ENCODE data around the gene IFT88.

The IFT88 gene

GRCh38 chr13:20566898-20567874, at the start of gene IFT88:
Gene IFT88, plus strand, starts transcription at chr13:20567157. Its CDS starts 7,229 bp downstream, at chr13:20574386.
- DNase-seq: peak; percentile 81 to 82

DNA sequence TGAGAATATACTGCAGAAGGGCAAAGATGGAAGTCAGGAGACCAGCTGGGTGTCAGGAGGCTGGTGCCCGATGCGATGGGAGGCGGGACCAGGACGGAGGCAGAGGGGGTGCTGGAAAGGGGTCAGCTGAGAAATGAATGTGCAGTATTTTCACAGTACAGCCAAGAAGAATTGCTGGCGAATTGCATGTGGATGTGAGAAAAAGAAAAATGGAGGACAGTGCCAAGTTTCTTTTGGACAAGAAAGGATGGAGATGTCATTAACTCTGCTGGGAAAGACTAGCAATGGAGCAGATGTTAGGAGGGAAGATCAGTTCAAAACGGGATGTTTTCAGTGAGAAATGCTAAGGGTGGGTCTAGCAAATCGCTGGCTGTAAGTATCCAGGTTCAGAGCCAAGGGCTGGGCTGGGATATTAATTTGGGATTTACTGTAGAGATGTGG, 48.3 kb upstream of the IFT88 start:
- no peak for DNase-seq

- DNase-seq: no peak
Measured at GRCh38 chr13:20519875-20520274, 47.1 kb upstream of the IFT88 start.

DNA sequence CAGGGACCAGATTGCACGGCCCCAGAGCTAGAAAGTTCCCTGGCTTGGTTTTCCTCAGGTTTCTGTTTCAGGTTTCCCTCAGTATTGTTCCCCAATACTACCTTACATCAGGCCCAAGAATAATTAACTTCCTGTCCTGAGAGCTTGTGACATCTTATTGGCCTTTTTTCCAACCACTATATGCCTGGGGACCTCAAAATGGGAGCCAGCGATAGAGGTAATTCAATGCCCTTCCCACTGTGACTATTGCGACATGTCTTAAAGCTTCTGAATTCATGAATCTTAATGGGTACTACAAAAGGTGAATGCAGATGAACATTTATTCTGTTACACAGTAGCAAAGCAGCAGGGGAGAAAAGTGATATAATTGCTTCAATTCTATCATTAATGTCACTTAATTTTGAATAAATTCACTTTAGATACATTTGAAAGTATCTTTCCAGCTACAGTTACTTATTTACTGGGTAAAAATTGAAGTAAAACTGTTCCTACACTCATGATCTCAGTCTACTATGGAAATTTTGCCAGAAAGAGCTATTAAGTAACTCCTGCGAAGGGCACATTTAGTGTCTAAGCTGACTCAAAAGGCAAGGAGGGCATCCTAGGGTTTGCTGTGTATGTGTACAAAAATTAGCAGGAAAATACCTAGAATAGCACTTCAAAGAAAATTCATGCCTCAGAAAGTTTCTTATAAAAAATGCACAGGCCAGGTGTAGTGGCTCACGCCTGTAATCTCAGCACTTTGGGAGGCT, 45.4 kb upstream of the IFT88 start:
- no peak for DNase-seq

DNA sequence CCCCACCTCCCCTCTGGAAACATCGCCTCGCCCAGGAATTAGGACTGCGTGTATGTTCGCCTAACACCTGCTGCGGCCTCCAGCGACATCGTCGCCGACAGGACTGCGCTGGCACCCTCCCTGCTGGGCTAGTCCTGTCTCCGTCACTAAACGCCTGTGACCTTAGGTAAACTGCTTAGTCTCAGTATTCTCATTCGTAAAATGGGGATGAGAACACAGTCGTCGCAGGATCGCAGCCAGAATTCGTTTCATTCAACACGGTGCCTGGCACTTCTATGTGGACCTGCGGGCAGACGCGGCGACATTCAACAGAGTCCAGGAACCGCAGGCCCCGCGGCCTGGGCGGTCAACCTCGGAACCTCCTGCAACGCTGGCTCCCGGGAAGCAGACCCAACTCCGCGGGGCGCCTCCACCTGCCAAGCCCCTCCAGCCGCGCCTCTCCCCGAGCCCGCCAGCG, 41.8 kb upstream of the IFT88 start:
- peak; percentile 31 to 44 for DNase-seq

- peak; percentile 68 to 72 for DNase-seq
Measured at GRCh38 chr13:20525601-20526544, 41.1 kb upstream of the IFT88 start, which contains the start of gene CRYL1. Gene CRYL1, minus strand, starts transcription at chr13:20525857. Its CDS starts 63 bp downstream, at chr13:20525794.

DNA sequence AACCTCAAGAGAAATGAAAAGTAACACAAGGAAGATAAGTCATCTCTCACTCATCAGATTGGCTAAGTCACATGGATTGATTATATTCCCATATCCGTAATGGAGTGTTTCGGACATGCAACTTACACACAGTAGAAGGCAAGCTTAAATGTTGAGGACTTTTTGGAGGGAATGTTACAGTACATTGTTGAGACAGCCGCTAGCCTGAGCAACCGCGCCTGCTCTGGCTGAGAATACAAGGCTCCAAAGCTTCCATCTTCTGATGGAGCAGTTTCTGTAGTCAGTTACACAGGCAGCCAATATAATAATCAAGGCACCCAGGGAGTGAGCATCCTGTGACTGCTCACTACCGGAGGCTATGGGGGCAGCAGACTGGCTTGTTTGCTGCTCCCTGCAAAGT, 40.3 kb upstream of the IFT88 start:
- no peak for DNase-seq

DNA sequence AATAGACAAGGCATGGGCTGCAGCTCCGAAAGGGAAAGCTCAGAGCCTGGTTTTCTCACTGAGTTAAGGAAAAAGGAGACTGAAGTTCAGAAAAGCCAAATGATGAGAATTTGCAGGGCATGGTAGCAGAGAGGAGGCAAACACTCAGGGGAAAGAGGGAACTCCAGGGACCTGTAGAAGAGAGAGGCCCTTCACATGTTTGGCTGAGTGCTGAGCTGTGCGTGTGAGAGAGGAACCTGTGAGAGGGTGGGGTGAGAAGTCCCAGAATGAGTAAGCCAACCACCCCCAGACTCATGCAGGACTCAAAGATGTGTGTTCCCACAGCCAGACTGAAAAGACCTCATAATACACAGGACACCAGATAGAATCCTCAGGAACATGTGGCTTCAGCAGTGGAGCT, 38.5 kb upstream of the IFT88 start:
- DNase-seq: peak; percentile 19 to 38

DNA sequence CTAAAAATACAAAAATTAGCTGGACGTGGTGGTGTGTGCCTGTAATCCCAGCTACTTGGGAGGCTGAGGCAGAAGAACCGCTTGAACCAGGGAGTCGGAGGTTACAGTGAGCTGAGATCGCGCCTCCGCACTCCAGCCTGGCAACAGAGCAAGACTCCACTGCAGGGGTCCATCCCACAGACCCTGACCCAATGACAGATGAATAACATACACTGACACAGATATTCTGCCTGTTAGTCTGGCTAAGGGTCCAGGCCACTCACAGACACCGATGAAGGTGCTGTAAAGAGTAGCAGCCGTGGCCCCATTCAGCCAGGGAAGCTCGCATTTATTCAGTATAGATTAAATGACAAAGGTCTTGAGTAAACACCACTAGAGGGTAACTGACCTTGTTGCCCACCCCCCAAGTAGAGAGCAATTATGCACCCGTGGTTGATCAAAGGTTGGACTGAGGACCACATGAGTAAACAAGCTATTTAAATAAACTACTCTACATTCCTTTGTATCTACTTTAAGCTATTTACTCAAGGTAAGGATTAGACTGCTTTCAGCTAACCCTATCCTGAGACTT, 32.8 kb upstream of the IFT88 start:
- no peak for DNase-seq

DNA sequence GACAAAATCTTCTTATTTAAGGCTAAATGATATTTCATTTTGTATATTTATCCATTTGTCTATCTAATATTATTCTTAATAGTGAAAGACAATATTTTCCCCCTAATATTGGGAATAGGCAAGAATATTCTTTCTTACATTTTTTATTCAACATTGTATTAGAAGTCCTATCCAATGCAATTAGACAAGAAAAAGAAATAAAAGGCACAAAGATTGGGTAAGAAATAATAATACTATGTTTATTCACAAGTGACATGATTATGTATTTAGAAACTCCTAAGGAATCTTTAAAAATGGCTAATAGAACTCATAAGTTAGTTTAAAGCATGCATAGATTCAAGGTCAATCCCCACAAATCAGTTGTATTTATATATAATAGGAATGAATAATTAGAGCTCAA, 30.0 kb upstream of the IFT88 start:
- no peak for DNase-seq

- DNase-seq: no peak
Measured at GRCh38 chr13:20544201-20544923, 22.6 kb upstream of the IFT88 start.

GRCh38 chr13:20546556-20546955, 20.4 kb upstream of the IFT88 start:
- DNase-seq: no peak

DNA sequence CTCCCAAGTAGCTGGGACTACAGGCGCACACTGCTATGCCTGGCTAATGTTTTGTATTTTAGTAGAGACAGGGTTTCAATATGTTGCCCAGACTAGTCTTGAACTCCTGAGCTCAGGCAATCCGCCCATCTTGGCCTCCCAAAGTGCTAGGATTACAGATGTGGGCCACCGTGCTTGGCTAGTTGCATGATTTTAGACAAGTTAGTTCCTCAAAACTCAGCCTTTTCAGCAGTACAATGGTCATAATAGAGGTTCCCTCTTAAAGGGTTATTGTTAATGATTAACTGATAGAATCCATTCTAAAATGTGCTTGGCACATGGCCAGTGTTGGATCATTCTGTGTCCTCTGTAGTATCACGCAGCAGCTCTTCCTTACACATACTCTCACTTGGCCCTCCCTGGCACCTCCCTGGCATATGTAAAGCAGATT, 19.5 kb upstream of the IFT88 start:
- DNase-seq: no peak

DNA sequence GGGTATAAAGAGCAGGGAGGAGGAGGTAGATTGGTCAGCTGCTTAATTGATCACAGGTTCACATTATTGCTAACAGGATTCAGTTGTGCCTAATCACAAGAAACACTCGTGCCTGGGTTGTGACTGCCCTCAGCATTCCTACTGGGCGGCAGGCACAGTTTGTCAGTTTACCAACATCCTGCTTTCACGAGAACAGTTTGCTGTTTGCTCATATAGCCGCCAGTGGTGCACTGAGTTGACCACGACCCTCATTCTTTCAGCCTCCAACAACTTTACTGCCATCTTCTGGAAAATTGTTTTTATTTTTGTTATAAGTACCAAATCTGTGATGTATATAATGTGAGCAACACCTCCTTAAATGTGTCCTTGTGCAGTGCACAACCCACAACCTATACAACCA, 16.2 kb upstream of the IFT88 start:
- DNase-seq: no peak

DNA sequence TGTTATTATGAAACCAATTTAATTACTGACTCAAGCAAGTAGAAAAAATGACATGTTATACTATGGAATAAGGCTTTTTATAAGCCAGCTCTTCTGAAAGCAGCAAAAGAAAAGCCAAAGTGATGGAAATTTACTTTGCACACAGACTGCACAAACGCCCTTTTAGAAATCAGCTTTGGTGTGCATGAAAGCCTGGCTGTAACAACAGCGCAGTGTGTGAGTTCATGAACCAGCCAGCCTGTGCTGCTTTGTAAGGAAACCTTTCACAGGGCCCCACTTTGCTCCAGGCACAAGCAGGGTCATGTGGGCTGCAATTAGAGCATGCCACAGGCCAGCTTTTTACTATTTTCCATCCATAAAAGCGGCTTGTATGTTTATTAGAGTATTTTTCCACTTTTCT, 13.6 kb upstream of the IFT88 start:
- DNase-seq: no peak

- no peak for DNase-seq
Measured at GRCh38 chr13:20558982-20559381, 8.0 kb upstream of the IFT88 start.

- no peak for DNase-seq
Measured at GRCh38 chr13:20559659-20560356, 7.1 kb upstream of the IFT88 start.

DNA sequence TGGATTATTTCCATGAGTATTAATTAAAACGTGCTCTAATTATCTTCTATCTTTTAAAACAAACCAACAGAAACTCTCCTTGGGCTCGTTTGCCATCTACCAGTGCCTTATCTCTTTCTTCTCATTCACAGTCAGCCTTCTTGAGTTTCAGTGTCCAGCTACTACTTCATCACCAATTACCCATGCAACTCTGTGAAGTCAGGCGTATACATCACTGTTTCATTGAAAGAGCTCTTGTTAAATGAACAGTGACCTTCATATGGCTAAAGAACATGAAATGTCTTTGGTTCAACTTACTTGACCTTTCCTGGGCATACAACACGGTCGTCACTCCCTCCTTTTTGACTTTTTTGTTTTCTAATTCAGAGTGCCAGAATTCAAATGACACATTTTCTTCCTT, 5.2 kb upstream of the IFT88 start:
- no peak for DNase-seq

- peak in 1 of 2 experiments; percentile 16 for DNase-seq
Measured at GRCh38 chr13:20565115-20565736, 1.7 kb upstream of the IFT88 start.

- no peak for DNase-seq
Measured at GRCh38 chr13:20566468-20566897, 474 bp upstream of the IFT88 start.

Data from activated CD4-positive, alpha-beta T cell treated with anti-CD3 and anti-CD28 coated beads, Interleukin-2, amount 50 U/mL, for 48 hours (primary cell).